Retina (tissue), 1 donor: ENCODE data around the gene MKNK1.
A peak's percentile ranks its signal among the peaks of the same experiment; 100 is the strongest.
"Not testable (repeated sequence)": the region's sequence is repeated elsewhere in the genome, so short reads cannot be mapped to it uniquely, and the experiment has no call there.

ENCODE experiments used
- DNase-seq: peaks from one replicate; pipeline ENCODE4 v3.0.0-alpha.2; 2016

Gene MKNK1

GRCh38 chr1:46603858-46604549 is at the start of gene MKNK1:
Gene MKNK1 (minus strand): TSS chr1:46604268. CDS start chr1:46583327, 20,941 bp downstream.
- peak; percentile 97 for DNase-seq

GRCh38 chr1:46653405-46653958 is 49.4 kb upstream of the MKNK1 start:
- no peak for DNase-seq

GRCh38 chr1:46652321-46653100 is 48.4 kb upstream of the MKNK1 start:
- DNase-seq = no peak

- not testable (repeated sequence) for DNase-seq
These were observed 47.1 kb upstream of the MKNK1 start for GRCh38 chr1:46651152-46651551.

- DNase-seq = no peak
These were observed 46.4 kb upstream of the MKNK1 start for GRCh38 chr1:46650491-46650890.

- no peak for DNase-seq
These were observed 45.7 kb upstream of the MKNK1 start for GRCh38 chr1:46649764-46650163.

- DNase-seq = no peak
These were observed 43.5 kb upstream of the MKNK1 start for GRCh38 chr1:46647611-46648010.

GRCh38 chr1:46646844-46647243 is 42.8 kb upstream of the MKNK1 start:
- DNase-seq = no peak

GRCh38 chr1:46646331-46646730 is 42.3 kb upstream of the MKNK1 start:
- DNase-seq = no peak

GRCh38 chr1:46645815-46646214 is 41.7 kb upstream of the MKNK1 start:
- no peak for DNase-seq

- DNase-seq = no peak
These were observed 39.3 kb upstream of the MKNK1 start for GRCh38 chr1:46643368-46643775.

GRCh38 chr1:46642115-46642680 is 38.1 kb upstream of the MKNK1 start:
- DNase-seq = no peak

GRCh38 chr1:46639547-46639946 is 35.5 kb upstream of the MKNK1 start:
- DNase-seq = no peak

- no peak for DNase-seq
These were observed 34.9 kb upstream of the MKNK1 start for GRCh38 chr1:46638921-46639320.

GRCh38 chr1:46637444-46638083 is 33.5 kb upstream of the MKNK1 start:
- no peak for DNase-seq

GRCh38 chr1:46635205-46635604 is 31.1 kb upstream of the MKNK1 start:
- DNase-seq = no peak

- no peak for DNase-seq
These were observed 26.7 kb upstream of the MKNK1 start for GRCh38 chr1:46630719-46631118.

- peak; percentile 17 for DNase-seq
These were observed 19.9 kb upstream of the MKNK1 start for GRCh38 chr1:46623743-46624644.

- no peak for DNase-seq
These were observed 18.3 kb upstream of the MKNK1 start for GRCh38 chr1:46622344-46622743.

- DNase-seq = no peak
These were observed 17.9 kb upstream of the MKNK1 start for GRCh38 chr1:46621930-46622329.

GRCh38 chr1:46619656-46620258 is 15.7 kb upstream of the MKNK1 start:
- no peak for DNase-seq
